HCEC 1CT (cell line): Measurements from ENCODE around the gene RBM15.
A peak's percentile ranks its signal among the peaks of the same experiment; 100 is the strongest.

Experiments used
- DNase-seq: peaks from one replicate; pipeline ENCODE4 v3.0.0-alpha.2; 2017

The RBM15 gene

GRCh38 chr1:110338886-110339406 is at the start of gene RBM15:
TSS of gene RBM15 (plus strand) at chr1:110339377. CDS start at chr1:110339406, 29 bp downstream.
- peak; percentile 100 for DNase-seq

- DNase-seq = no peak
Measured at GRCh38 chr1:110291241-110292030, 47.7 kb upstream of the RBM15 start.

GRCh38 chr1:110292031-110292741 is 47.0 kb upstream of the RBM15 start:
- peak; percentile 18 for DNase-seq

DNA sequence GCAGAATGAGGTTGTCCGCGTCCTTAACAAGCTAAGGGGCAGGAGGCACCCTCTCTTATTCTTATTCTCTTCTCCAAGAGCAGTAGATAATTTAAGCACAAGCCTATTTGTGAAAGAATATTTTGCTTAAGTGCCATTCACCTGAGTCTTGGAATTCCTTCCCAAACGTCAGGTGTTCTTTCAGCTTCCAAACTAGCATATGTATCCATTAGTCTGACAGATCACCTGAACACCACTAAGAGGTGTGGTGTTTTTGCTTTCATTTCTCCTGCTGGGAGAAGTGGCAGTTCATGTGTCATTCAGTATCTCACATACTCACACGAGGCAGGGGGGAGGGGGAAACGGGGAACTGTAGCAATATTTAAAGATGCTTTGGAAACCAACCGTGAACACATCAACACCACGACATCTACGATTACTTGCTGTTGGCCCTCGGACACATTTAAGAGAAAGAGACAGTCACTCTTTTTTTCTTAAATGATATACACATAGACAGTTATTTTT is 45.5 kb upstream of the RBM15 start:
- DNase-seq = no peak

GRCh38 chr1:110294308-110294707 is 44.9 kb upstream of the RBM15 start:
- no peak for DNase-seq

DNA sequence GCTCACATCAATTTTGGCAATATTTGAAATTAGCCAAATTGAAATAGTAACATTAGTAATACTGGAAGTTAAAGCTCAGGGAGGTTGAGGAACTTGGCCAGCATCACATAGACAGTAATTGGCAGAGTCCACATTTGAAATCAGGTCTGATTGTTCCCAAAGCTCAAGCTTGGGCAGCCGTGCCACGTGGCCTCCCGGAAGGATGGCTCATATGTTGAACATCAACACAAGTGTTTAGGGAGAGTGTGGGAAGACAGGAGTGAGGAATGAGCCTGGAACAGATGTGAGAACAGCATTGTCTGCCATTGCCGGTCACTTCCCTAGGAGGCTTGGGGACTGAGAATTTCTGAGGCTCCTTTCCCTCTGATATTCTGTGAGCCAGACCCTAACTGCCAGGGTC is 40.2 kb upstream of the RBM15 start:
- no peak for DNase-seq

DNA sequence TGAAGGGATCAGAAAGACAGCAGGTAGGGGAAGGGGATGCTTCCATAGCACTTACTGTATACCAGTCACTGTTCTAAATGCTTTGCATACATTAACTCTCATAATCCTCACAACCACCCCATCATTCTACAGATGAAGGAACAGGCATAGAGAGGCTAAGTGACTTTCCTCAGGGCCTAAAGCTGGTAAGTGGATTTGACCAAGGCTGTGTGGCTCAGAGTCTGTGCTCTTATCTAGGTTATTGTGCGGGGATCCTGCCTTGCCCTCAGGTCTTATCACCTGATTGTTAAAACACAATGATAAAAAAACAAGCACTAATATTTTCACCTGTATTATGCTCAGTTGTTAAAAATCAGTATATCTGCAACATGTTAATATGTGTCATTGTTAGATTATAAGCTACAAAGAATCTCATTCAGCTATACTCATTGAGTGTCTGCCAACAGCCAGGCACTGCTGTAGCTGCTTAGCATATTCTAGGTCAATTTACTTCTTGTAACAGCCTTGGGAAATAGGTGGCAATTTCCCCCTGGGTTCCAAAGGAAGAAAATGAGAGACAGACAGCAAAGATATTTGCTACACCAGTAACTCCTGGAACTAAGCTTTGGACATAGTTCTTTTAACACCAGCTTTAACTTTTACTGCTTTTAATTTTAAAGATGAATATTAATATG is 38.6 kb upstream of the RBM15 start:
- DNase-seq = no peak

GRCh38 chr1:110302836-110303235 is 36.3 kb upstream of the RBM15 start:
- DNase-seq = no peak

- DNase-seq = no peak
Measured at GRCh38 chr1:110305900-110306420, 33.2 kb upstream of the RBM15 start.

DNA sequence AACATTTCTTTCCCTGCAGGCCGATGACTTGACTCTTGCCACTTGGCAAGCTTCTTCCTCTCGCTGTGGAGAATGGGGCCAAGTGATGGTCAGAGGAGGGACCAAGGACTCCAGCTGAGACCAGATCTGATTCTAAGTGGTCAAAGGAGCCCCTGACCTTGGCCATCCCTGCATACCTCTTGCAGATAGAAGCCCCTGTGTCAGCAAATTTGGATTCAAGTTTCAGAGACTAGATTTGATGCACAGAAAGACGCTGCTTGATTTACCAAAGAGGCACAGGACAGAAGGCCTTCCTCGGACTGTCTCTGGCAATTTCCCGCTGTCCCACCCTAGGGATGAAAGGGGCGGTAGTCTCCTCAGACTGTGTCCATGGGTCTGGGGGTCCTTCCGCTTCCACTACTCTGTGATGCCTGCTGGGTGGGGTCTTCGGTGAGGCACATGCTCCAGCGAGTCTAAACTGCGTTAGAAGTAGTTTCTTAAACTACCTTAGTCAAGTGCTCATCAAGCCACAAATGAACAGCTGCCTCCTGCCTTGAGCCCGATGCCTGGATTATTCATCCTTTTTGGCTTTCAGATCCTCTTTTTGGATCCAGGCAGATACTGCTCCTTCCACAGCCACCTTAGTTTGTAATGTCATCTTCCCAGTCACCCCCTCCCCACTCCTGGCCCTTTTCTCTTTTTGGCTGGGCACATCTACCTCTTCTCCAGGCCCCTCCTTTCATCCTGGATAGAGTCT is 31.8 kb upstream of the RBM15 start:
- DNase-seq = no peak

DNA sequence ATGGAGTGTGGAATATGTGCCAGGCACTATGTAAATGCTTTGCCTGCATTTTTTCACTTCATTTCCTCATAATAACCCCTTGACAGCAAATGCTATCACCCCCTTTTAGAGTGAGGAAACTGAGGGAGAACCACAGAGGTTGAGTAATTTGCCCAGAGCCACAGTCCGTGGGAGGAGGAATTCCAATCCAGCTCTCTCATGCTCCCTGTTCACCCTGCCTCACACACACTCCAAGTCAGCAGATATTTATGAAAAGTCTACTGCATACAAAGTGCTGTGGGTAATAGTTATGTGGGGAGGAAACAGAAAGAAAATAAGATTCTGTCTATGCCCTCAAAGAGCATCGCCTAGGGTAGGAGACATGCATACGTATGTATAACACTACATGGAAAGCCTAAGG is 30.9 kb upstream of the RBM15 start:
- DNase-seq = peak; percentile 52

DNA sequence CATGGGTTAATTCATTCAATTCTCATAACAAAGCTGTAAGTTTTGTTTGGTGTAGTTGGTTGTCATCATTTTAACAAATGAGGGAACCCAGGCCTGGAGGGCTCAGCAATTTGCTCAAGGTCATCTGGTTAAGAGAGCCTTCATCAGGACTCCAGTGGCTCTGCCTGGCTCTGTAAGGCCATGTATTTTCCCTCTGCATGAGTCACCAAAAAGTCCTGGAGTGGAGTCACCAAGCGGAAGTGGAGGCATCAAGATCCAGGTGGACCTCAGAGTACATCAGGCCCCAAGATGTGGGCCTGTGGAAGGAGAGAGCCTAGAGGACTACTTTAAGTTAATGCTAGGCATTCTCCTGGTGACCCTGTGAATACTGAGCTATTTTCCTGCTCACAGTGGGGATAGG is 30.0 kb upstream of the RBM15 start:
- no peak for DNase-seq

DNA sequence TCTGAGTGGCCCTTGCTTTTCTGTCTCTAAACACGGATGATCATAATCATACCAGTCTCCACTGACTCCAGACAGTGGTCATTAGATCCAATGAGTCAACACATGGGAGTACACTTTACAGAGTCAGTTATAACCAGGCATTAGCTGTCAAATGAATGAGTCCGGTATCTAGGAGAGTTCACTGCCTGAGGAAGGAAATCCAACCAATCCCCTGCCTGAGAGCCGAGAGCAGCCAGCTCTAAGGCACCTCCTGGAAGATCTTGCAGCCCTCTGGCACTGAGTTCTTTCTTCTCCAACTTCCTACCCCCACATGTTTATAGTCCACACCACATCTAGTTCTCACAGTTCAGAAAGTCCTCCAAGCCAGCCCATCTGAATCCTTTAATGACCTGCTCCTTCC is 29.4 kb upstream of the RBM15 start:
- DNase-seq = peak; percentile 60

DNA sequence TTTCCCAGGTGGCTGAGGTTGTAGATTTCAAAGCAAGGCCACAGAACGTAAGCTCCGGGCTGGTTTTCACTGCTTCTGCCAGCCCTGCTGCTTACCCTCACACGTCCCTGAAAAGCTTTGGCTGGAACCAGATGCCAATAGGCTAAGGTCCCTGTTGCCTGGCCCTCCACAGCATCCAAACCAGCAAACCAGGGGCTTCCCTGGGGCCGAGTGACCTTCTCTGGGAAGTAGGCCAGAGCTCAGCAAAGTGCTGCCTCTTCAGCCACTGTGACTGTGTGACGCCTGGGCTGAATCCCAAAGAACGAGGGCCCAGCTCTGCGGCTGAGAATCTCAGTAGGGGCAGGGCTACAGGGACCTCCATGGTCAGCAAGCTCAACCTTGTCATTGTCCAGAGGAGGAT is 28.9 kb upstream of the RBM15 start:
- DNase-seq = no peak

DNA sequence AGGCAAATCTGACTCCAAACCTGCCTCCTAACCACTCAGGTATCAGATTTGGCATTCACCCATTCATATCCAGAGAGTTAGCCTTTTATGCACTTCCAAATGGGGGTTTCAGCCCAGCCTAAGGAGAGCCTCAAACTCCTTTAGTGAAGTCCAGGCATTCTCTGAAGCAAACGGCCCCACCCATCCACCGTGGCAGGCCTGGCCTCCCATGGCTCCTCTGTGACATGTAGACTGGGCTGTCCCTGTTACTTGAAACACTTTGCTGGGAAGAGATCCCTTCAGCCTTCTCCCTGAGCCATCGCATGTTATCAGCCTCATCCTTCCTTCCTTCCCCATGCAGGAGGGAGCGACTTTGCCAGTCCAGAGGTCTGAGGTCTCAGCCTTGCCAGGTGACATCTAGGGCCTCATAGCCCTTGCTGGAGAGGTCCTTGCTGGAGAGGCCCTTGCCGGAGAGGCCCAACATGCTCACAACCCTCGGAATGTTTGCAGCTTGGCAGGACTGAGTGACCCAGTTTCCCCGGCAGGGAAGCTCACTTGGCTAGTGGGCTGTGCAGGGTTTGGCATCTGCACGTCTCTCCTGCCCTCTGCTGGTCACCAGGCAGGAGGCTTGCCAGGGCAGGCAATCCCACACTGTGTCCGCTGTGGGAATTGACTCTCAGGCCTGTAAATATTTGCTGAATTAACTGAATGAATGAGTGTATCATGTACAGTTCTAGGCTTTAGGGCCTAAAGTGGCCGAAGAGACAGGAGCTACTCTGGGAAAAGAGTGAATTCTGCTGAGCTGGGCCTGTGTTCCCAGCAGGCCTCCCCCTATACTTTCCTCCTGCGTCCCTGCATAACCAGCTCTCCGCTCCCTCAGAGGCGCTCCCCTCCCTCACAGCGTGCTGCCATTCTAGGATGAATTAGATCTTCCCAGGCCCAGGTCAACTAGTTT is 26.7 kb upstream of the RBM15 start:
- peak; percentile 61 for DNase-seq

GRCh38 chr1:110316735-110317134 is 22.4 kb upstream of the RBM15 start:
- DNase-seq = no peak

DNA sequence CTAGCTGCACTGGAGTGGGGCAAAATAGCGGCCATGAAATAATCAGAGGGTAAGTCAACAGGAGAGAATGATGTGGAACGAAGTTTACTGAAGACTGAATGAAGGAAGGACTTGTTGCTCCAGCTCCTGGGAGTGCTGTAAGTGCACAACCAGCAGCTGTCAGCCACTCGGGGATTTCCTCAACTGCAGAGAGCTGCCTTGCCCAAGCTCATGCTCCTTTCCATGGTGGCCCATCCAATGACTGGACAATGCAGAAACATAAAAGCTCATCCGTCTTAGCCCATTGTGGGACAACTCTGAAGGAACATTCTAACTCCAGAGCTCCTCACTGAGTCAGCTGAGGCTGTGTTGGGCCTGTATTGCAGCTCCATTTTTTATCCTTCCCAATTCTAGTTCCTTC is 21.1 kb upstream of the RBM15 start:
- DNase-seq = no peak

- DNase-seq = no peak
Measured at GRCh38 chr1:110319332-110320167, 19.6 kb upstream of the RBM15 start.

DNA sequence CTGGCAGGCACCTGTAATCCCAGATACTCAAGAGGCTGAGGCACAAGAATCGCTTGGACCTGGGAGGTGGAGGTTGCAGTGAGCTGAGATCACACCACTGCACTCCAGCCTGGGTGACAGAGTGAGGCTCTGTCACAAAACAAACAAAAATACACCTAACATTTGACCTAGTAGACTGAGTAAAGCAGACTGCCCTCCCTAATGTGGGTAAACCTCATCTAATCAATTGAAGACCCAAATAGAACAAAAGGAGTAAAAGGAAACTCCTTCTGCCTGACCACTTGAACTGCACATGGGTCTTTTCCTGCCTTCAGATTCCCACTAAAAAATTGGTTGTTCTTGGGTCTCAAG is 19.0 kb upstream of the RBM15 start:
- DNase-seq = no peak

GRCh38 chr1:110321045-110321444 is 18.1 kb upstream of the RBM15 start:
- DNase-seq = no peak
